ENCODE results near the gene HDAC4.

HDAC4 gene

DNA sequence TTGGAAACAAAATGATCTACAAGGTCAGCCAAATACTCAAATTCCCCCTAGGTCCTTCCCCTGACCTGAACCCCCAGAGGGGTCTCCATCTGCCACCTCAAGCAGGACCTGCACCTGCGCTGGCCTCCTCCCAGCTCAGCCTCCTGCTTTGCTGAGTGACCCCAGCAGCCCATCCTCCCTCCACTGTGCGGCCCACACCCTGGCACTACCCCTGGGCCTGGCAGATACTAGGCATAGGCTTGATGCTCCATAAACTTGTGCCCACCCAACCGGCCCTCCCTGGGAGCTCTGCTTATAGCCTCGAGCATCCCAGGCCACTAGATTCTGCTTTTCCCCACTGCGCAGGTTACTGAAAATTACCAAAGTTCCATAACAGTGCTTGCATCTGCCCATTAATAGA lies 156.2 kb downstream of the HDAC4 start:
- no peak for DNase-seq (ENCODE audit: extremely low read depth in 1 of 2, low read depth in 1 of 2)

DNA sequence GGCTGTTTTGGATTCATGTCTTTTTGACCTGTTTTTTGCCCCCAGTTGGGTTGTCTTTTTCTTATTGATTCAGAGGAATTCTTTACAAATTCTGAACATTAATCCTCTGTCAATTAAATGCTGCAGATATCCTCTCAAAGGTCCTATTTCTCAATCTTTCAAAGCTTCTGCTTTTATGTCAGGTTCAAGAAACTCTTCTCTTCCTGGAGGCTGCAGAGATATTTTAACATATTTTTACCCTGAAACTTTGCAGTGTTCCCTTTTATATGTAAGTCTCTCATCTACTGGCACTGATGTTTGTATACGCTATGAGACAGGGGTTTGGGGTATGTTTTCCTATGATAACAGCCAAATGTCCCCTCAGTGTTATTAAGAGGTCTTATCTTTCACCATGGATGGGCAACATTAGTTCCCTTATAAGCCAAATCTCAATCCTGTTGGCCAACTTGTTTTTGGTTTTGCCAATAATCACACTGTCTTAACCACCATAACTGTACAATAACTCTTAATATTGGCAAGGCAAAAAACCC lies 159.3 kb downstream of the HDAC4 start:
- no peak for DNase-seq (ENCODE audit: extremely low read depth in 1 of 2, low read depth in 1 of 2)

DNA sequence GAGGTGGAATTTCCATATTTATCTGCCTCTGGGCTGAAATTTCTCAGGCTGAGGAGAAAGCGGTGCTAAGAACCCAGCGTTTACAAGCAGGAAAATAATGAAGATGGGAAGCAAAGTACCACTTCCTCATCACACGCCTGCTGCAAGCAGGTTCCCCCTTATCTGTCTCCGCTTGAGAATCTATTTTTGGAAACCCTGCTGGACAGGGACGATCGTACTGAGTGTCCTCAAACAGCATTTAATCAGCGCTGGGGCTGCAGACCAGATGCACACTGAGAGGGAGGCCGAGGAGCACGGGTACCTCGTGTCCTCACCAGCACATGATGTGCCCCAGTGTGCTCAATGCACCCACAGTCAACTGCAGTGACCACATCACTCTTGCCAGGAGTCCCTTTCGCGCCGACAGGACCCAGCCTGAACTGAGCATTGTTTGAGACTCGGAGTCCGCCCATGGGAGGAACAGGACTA lies 160.4 kb downstream of the HDAC4 start:
- no peak for DNase-seq (ENCODE audit: extremely low read depth in 1 of 2, low read depth in 1 of 2)

DNA sequence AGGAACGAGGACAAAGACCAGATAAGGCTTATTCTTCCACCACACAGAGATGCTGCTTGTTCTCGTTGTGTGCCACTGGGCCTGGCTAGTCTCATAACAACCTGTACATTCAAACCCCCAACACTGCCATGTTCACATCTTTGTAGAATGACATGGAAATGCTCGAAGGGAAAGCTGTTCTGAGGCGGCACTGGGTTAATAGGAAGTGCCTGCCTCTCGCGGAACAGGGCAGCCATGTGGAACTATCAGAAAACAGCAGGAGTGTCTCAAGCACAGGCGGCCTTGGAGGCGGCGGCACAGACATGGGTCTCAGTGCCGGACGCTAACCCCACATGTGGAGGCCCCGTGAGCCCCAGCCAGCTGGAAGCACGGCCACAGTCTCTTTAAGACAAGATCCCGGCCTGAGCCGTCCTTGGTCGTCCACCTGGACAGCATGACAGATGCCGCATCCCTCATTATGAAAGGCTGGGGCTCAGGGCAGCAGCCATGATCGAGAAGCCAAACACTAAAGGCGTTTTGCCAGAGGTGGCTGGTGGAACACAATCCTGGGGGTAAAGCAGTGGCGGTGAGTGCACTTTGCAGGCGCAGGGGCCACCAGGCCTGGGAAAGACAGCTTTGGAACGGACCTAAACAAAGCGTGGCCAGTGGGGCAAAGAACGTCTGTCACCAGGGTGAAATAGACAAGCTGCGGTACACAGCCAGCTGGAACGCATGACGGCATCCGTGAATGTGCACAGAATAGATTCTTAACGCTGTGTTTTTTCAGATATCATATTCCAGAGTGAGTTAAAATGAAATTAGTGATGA lies 161.0 kb downstream of the HDAC4 start:
- no peak for DNase-seq (ENCODE audit: extremely low read depth in 1 of 2, low read depth in 1 of 2)

DNA sequence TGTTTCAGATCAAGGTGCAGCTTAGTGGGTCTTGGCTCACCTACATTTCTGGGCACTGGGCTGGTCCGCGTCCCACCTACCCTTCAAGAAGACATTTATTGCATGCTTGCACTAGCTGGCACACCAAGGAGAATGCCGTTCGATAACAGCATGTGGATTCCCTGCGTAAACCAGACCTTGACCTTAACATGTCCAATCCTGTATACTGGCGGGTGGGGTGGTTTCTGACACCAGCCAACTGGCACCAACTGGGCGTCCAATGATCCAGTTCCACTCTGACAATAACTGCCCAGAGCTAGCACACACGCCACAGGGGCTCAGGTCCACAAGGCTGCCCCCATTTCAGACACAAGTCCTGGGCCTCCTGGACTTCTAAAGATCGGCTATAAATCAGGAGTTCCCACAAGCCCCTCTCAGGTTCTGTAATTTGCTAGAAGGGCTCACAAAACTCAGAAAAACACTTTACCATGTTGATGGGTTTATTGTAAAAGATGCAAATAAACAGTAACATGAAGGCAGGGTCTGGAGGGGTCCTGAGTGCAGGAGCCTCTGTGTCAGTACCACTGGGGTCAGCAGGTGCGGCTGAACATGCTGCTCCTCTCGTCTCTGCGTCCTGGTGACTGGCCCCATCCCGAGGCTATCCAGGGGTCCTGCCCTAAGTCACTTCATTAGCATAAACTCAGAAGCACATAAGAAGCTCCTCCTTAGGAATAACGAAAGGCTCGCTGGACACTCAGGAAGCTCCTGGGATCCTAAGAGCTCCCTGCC lies 161.8 kb downstream of the HDAC4 start:
- DNase-seq (ENCODE audit: extremely low read depth in 1 of 2, low read depth in 1 of 2), result no peak

DNA sequence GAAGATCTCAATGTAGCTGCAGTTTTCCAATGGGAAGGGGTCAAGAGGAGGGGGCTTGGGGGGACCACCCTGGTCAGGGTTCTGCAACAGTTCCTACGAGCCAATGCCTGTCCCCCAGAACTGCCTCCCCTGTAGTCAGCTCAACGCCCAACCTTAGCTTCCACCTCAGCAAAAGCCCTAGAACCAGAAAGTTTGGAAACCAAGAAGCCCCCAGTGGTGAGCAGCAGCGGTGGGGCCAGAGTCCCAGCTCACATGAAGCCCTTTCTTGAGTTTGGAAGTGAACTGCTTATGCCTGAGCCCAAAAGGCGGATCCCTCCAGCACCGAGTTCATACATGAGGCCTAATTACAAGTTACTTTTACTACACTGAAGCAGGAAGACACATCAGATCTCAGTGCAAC lies 162.4 kb downstream of the HDAC4 start:
- DNase-seq (ENCODE audit: extremely low read depth in 1 of 2, low read depth in 1 of 2), result no peak

DNA sequence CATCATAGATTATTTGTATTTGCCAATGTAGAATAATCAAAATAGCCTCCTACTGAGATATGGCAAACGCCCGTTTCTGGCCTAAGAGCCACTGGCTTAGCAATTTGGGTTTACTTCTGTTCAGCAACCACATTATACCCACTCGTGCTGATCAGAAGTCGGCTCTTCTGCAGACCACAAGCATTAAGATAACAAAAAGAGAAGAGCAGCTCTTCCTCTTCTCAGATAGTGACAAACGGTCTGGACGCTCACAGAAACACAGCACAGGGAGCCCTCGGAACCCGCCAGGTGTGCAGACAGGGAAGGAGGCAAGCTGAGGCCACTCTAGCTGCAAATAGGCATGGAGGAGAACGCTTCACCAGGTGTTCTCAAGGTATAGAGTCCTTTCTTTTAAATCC lies 164.0 kb downstream of the HDAC4 start:
- no peak for DNase-seq (ENCODE audit: extremely low read depth in 1 of 2, low read depth in 1 of 2)

DNA sequence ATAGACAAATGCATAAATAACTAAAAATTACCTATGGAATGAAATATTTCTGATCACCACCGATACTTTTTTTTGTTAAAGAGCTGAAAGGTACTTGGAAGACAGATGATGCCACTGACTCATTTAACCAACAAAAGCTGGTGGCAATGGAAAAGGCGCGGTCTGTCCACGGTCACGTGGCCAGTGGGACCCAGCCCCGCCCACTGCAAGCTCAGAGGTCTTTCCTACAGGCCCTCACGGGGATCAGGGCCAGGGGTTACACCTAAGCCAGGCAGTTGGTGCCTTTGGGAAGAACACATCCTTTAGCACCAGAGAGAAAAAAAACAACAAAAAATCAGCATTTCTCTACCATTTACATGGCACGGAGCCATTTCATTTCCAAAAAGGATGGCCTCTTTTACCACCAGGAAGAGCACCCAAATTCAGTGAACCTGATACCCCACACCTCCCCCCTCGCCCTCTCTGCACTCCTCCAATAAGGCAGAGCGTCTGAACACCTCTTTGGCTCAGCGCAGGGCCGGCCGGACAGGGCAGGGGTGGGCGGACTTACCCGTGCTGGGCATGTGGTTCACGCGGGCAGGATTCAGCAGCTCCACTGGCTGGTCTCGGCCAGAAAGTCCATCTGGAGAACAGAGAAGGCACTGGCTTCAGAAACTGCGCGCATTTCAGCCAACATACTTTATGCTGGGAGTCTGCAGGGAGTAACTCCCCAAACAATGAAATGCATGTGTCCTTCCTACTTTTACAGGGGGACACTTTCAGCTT lies 164.6 kb downstream of the HDAC4 start:
- DNase-seq (ENCODE audit: extremely low read depth in 1 of 2, low read depth in 1 of 2), result no peak

DNA sequence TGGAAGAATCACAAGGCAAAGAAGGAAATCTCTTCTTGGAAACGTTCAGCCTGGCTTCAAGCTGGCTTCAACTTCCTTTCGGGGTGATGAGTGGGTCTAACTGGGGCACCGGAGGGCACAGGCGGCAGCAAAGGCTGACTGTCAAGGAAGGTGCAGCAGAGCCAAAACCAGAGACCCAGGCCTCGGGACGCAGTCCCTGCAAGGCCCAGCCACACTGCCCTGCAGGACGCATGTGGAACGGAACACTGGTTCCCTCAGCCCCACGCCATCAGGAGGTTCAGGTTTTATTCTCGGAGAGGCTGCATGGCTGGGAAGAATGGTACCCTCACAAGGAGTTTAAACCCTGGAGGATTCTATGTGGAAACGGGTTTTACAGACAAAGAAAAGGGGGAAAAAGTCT lies 165.5 kb downstream of the HDAC4 start:
- DNase-seq (ENCODE audit: extremely low read depth in 1 of 2, low read depth in 1 of 2), result no peak

DNA sequence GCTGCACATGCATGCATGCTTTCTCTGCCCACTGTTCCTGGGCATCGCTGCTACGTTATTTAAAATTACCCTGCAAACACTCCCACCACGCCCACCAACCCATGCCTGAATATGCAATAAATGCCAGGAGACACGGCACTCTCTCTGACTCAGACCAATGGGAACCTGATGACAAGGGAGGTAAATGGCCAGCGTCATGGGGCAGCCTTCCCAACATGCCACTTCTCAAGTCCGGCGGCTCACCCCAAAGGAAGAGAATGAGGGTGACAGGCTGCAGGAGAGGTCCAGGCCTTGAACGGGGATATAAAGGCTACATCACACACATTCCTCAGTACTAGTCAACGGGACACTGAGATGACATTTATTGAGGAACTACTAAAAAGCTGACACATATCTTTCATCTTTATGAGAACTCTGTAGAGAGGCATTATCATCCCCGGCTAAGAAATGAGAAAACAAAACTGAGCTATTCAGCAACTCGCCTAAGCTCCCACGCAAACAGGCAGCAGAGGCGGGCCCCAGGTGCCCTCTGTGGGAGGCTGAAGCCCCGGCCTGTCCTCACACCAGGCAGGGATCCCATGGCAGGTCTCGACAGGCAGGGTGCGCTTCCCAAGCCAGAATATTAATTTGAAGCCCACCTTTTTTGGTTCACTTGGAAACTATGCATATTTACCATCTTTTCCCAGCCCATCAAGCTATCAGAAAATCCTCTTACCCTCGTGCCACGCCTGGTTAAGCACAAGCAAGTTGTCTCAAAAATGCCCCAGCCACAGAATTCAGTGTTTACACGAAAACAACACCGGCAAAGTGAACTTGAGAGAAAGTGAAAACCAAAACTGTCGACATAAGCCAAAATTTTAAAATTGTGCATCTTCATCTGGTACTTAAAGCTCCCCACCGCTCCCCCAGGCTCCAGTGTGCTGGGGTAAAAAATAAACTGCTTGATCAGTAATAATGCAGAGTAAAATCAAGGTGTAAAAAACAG lies 166.3 kb downstream of the HDAC4 start:
- DNase-seq (ENCODE audit: extremely low read depth in 1 of 2, low read depth in 1 of 2), result no peak

DNA sequence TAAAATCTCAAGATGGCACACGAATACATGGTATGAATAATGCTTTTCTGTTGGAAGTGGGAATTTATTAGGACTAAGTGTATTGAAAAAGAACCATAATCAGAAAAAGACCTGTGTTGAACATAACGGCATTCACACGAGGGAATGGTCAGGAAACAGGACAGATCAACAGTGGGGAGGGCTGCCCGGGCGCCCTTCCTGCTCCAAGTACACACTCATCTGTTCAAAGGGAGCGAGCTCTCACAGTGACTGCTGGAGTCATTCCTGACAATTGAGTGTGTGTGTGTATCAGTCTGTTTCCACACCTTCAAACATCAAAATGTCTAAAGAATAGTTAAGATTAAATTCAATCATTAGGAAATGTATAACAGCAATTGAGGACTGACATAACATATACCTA lies 167.2 kb downstream of the HDAC4 start:
- no peak for DNase-seq (ENCODE audit: extremely low read depth in 1 of 2, low read depth in 1 of 2)

DNA sequence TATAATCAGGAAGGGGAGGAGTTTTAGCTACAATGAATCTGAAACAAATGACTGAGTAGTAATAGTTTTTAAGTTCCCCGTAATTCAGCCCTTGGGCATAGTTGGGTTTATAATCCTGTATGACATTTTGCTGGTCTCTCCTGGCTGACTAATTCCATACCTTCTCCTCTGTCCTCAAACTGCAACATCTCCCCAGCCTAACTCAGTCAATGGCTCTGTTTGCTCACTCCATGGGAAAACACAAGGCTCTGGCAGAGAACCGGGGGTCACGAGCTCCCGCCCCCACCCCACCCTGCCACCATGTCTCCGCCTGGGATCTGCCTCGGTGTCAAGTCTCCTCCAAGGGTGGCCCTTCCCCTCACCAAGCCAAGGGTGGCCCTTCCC lies 168.6 kb downstream of the HDAC4 start:
- no peak for DNase-seq (ENCODE audit: extremely low read depth in 1 of 2, low read depth in 1 of 2)

DNA sequence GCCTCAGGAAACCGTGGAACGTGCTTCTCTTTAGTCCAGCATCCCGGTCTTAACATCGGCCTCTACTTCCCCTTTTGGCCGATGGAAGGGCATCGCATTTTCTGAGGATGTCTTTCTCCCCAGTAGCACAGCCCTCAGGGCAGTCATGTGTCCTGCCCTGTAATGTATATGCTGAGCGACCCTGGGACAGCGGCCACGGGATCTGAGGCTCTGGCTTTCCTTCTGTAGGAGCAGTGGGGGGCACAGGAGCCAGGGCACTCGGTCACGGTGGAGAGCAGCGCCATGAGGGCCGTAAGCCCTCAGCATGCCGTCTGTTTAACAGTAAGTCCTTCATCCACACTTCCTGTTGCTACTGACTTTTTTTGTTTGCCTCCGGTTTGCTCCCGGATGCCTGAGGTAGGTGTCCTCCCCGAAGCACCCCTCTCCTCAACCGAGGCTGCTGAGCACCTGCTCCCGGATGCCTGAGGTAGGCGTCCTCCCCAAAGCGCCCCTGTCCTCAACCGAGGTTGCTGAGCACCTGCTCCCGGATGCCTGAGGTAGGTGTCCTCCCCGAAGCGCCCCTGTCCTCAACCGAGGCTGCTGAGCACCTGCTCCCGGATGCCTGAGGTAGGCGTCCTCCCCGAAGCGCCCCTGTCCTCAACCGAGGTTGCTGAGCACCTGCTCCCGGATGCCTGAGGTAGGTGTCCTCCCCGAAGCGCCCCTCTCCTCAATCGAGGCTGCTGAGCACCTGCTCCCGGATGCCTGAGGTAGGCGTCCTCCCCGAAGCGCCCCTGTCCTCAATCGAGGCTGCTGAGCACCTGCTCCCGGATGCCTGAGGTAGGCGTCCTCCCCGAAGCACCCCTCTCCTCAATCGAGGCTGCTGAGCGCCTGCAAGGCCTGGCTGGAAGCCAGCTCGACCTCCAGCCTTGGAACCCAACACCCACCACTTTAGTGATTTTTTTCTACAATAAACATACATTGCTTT lies 169.3 kb downstream of the HDAC4 start:
- DNase-seq (ENCODE audit: extremely low read depth in 1 of 2, low read depth in 1 of 2), result no peak

DNA sequence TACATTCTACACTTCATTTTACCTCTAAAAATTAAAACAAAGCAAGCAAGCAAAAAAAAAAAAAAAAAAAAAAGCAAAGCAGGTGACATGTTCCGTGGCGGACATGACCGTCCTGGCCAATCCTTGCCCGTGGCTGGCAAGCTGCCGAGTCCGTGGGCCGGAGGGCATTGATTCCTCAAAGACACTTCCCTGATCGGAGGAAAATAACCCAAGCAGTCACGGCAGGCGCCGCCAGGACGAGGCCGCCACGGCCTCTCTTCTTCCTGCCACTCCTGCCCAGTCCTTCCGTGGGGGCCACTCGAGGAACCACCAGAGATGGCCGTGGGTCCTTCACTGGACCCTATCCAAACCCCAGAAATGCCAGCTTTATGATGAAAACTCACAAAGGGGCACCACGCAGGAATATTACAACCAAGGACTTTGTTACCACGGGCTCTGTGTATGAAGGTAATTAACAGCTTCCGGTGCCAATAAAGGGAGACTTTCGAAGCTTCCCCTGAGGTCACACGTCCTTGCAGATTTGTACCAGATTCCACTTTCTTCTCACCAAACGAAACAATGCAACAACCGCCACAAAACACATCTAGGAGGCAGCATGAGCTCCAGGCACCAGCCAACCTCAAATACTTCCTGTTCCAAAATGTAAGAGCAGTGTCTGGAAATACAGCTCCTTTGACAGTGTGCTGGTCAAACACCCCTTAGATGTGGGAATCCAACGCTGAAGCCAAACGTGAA lies 170.3 kb downstream of the HDAC4 start:
- no peak for DNase-seq (ENCODE audit: extremely low read depth in 1 of 2, low read depth in 1 of 2)

DNA sequence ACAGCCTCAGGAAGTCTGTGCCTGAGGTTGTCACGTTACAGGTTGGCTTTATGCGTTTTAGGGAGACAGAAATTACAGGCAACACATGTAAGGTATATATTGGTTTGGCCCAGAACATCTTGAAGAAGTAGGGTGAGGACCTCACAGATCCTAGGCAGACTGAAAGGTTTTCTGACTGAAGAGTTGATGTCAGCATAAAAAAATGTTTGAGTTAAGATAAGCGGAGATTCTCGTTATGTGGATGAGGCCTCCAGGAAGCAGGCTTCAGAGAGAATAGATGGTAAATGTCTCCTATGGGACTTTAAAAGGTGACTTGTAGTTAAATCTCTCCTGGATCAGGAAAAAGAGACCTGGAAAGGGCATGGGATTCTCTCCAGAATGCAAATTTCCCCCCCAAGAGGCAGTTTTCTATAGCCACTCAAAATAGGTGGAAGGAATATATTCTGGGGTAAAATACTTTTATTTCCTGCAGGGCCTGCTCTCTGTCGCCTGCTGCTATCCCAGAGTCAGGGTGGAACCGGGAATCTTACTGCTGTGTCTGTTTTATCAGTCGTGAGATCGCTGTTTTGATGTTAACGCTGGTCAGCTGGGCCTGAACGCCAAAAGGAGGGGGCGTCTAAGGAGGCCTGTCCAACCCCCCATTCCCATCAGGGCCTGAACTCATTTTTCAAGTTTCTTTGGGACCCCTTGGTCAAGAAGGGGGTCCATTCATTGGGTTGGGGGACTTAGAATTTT lies 171.1 kb downstream of the HDAC4 start:
- DNase-seq (ENCODE audit: extremely low read depth in 1 of 2, low read depth in 1 of 2), result no peak

DNA sequence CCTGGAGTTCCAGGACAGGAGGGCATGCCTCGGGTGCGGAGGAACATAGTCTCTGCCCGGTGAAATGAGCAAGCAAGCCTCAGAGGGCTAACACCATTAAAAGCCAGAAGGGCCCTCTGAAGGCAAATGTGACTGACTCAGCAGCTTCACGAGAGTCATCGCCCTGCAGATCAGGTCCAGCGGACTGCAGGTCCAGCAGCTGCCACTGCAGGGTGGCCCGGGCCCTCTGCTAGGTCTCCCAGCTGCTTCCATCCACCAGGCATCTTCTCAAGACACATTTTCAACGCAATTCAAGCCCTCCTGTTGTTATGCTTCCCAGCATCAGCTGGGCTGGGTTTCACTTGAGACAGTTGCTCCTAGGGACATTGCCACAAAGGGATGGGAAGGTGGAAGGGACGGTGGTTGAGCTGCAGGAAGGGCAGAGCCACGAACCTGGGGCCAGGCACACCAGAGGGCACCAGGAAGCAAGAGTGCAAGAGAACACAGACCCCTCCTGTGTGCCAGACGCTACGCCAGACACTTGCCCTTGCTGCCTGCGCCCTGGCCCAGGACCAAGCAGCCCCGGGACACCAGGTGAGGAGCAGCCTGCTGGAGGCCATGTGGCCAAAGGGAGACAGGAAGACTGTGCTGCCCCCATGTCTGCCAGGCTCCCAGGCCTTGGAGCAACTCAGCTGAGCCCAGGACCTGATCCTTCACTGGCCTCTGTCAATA lies 173.0 kb downstream of the HDAC4 start:
- no peak for DNase-seq (ENCODE audit: extremely low read depth in 1 of 2, low read depth in 1 of 2)

Measured in activated CD8-positive, alpha-beta memory T cell treated with anti-CD3 and anti-CD28 coated beads for 1 hour (primary cell).